GM23338 (cell line): Measurements from ENCODE around the gene U2AF1L4. TPM values are rescaled to one million over a fixed set of nuclear protein-coding genes. Genes with fewer than 3 reads are reported as not detected.

Experiments used
- ATAC-seq: fragments of 200-7000 bp; cut with Tn5 transposase; 3 replicates; pipeline ENCODE4 v1.9.1; 2020
- DNase-seq: peaks from one replicate; pipeline ENCODE4 v3.0.0-alpha.2; 2015; ENCODE audit warnings: low spot score
- H2AFZ ChIP-seq: fragments of 200-600 bp; sonication (generic); 2 replicates; pipeline ENCODE4 v1.8.0; 2016; ENCODE audit warnings: antibody characterized with exemption, mild to moderate bottlenecking, moderate library complexity
- H3F3A ChIP-seq: fragments of 200-600 bp; sonication (generic); replicated peaks from 2 replicates; pipeline ENCODE4 v1.8.0; 2017; ENCODE audit warnings: antibody characterized with exemption, mixed run types, low read depth
- H3K27ac ChIP-seq: fragments of 200-600 bp; sonication (generic); 2 replicates; pipeline ENCODE4 v1.6.1; 2016; ENCODE audit warnings: low read depth
- H3K27me3 ChIP-seq: fragments of 200-600 bp; sonication (generic); 2 replicates; pipeline ENCODE4 v1.8.0; 2016; ENCODE audit warnings: mild to moderate bottlenecking, mixed run types, moderate library complexity; ENCODE audit not compliant: insufficient read depth
- H3K36me3 ChIP-seq: fragments of 200-600 bp; sonication (generic); 2 replicates; pipeline ENCODE4 v1.8.0; 2016; ENCODE audit warnings: mild to moderate bottlenecking; ENCODE audit not compliant: insufficient read depth
- H3K4me1 ChIP-seq: fragments of 200-600 bp; sonication (generic); 2 replicates; pipeline ENCODE4 v1.8.0; 2016; ENCODE audit warnings: mild to moderate bottlenecking, moderate library complexity; ENCODE audit not compliant: insufficient read depth
- H3K4me2 ChIP-seq: fragments of 200-600 bp; sonication (generic); 2 replicates; pipeline ENCODE4 v1.7.1; 2017; ENCODE audit warnings: mixed run types
- H3K4me3 ChIP-seq: fragments of 200-600 bp; sonication (generic); 2 replicates; pipeline ENCODE4 v1.6.1; 2016; ENCODE audit warnings: mixed run types
- H3K79me2 ChIP-seq: fragments of 200-600 bp; sonication (generic); replicated peaks from 2 replicates; pipeline ENCODE4 v1.8.0; 2017; ENCODE audit warnings: mild to moderate bottlenecking; ENCODE audit not compliant: insufficient read depth
- H3K9me2 ChIP-seq: fragments of 200-600 bp; sonication (generic); 2 replicates; pipeline ENCODE4 v1.8.0; 2017; ENCODE audit not compliant: insufficient read depth
- H4K20me1 ChIP-seq: fragments of 200-600 bp; sonication (generic); replicated peaks from 2 replicates; pipeline ENCODE4 v1.8.0; 2017; ENCODE audit warnings: mild to moderate bottlenecking; ENCODE audit not compliant: insufficient read depth
- H3K27ac Mint-ChIP-seq: 2 replicates; pipeline ENCODE4 v1.8.0; 2020; ENCODE audit warnings: inconsistent platforms, mild to moderate bottlenecking, moderate library complexity, mixed read lengths
- H3K27me3 Mint-ChIP-seq: 3 replicates; pipeline ENCODE4 v1.8.0; 2022; ENCODE audit warnings: low read depth, mild to moderate bottlenecking, moderate library complexity, mixed read lengths, inconsistent platforms; ENCODE audit not compliant: insufficient read depth, poor library complexity
- H3K36me3 Mint-ChIP-seq: 3 replicates; pipeline ENCODE4 v1.8.0; 2021; ENCODE audit warnings: low read depth, mild to moderate bottlenecking, inconsistent platforms, moderate library complexity, mixed read lengths
- H3K4me1 Mint-ChIP-seq: 3 replicates; pipeline ENCODE4 v1.8.0; 2020; ENCODE audit warnings: mild to moderate bottlenecking, inconsistent platforms, mixed read lengths
- H3K4me3 Mint-ChIP-seq: 3 replicates; pipeline ENCODE4 v1.8.0; 2021; ENCODE audit warnings: moderate library complexity, mild to moderate bottlenecking, inconsistent platforms, mixed read lengths
- H3K9me3 Mint-ChIP-seq: 3 replicates; pipeline ENCODE4 v1.8.0; 2020; ENCODE audit warnings: moderate library complexity, mild to moderate bottlenecking, inconsistent platforms, mixed read lengths
- CREB1 ChIP-seq: fragments of 250-450 bp; sonication (Bioruptor Pico); IDR thresholded peaks from 2 replicates; pipeline ENCODE4 v1.5.0; 2020; ENCODE audit warnings: low read depth, mild to moderate bottlenecking, moderate library complexity
- ETS1 ChIP-seq: IDR thresholded peaks from 2 replicates; pipeline ENCODE4 v1.6.1; 2016; ENCODE audit warnings: antibody characterized with exemption
- EZH2 ChIP-seq: fragments of 200-600 bp; sonication (generic); IDR thresholded peaks from one replicate; pipeline ENCODE4 v1.8.0; 2017; ENCODE audit warnings: antibody characterized with exemption, mild to moderate bottlenecking, low read depth; ENCODE audit not compliant: unreplicated experiment
- EZH2phosphoT487 ChIP-seq: fragments of 200-600 bp; sonication (generic); IDR thresholded peaks from one replicate; pipeline ENCODE4 v1.8.1; 2018; ENCODE audit warnings: antibody characterized with exemption; ENCODE audit not compliant: unreplicated experiment
- JUNB ChIP-seq: IDR thresholded peaks from one replicate; pipeline ENCODE4 v1.6.1; 2016; ENCODE audit warnings: antibody characterized with exemption; ENCODE audit not compliant: unreplicated experiment
- NANOG ChIP-seq: IDR thresholded peaks from 2 replicates; pipeline ENCODE4 v1.6.1; 2016; ENCODE audit warnings: antibody characterized with exemption, borderline replicate concordance
- POLR2AphosphoS5 ChIP-seq: IDR thresholded peaks from 2 replicates; pipeline ENCODE4 v1.6.1; 2016; ENCODE audit warnings: antibody characterized with exemption, low read depth
- REST ChIP-seq: IDR thresholded peaks from one replicate; pipeline ENCODE4 v1.6.1; 2018; ENCODE audit warnings: antibody characterized with exemption; ENCODE audit not compliant: unreplicated experiment
- STAT1 ChIP-seq: IDR thresholded peaks from one replicate; pipeline ENCODE4 v1.6.1; 2016; ENCODE audit warnings: antibody characterized with exemption; ENCODE audit not compliant: unreplicated experiment
- ZNF114 ChIP-seq: fragments of 250-450 bp; sonication (Bioruptor Pico); IDR thresholded peaks from 2 replicates; pipeline ENCODE4 v1.5.0; 2020; ENCODE audit warnings: mild to moderate bottlenecking, moderate library complexity
- ZNF331 ChIP-seq: fragments of 250-450 bp; sonication (Bioruptor Pico); IDR thresholded peaks from 2 replicates; pipeline ENCODE4 v1.5.0; 2020; ENCODE audit warnings: low read depth, mild to moderate bottlenecking, moderate library complexity
- ZNF462 ChIP-seq: fragments of 250-450 bp; sonication (Bioruptor Pico); IDR thresholded peaks from 2 replicates; pipeline ENCODE4 v1.5.0; 2020; ENCODE audit warnings: mild to moderate bottlenecking, moderate library complexity
- polyA plus RNA-seq: library from polyadenylated mRNA; unstranded; fragments of >200 nt; fragmentation: Nextera tagmentation; extraction: Ambion mirVana; gene quantifications from 2 replicates; pipeline ENCODE4 v1.2.1, GENCODE V29; 2016
- total RNA-seq: library from RNA; depleted of rRNA; stranded (reverse); fragments of >200 nt; shearing (Covaris generic); gene quantifications from 2 replicates; pipeline ENCODE4 v1.2.3, GENCODE V29; 2014
- TF ChIP-seq, protein P1 (sequence below), 2 experiments: fragments of 200-600 bp in 1 of 2; sonication (generic) in 1 of 2; conservative IDR thresholded peaks; 2 replicates each; pipeline versions ENCODE4 v1.5.1 to v1.6.1; 2016 to 2017; ENCODE audit warnings: antibody characterized with exemption in 2 of 2, low read depth in 2 of 2, mild to moderate bottlenecking in 2 of 2, moderate library complexity in 1 of 2

The U2AF1L4 gene
- total and polyA plus RNA-seq, 2 experiments from 2014 or later, result 13.1 to 23.7 TPM

- peak overlapping the region; percentile 97 for H3K4me3 Mint-ChIP-seq
- H3K27ac Mint-ChIP-seq, result peak overlapping the region; percentile 100
- Histone ChIP-seq H2AFZ (no peak overlapping the region), H3K4me3 (peak overlapping the region; percentile 76), H3F3A (peaks cover 10% of the 10 kb centered on the region), H3K4me2 (peak overlapping the region; percentile 79), H3K4me1 (peaks cover 20% of the 10 kb centered on the region), H3K36me3 (no peaks in the 10 kb centered on the region), H3K27ac (no peak overlapping the region; the same call in 1 of the 2 replicates), H3K9me2 (no peaks in the 10 kb centered on the region), H3K27me3 (no peaks in the 10 kb centered on the region), H3K79me2 (peaks cover 14% of the 10 kb centered on the region), H4K20me1 (no peaks in the 10 kb centered on the region)
- peaks cover 5% of the 10 kb centered on the region for H3K27me3 Mint-ChIP-seq
- no peak for TF ChIP-seq NANOG
- no peak for TF ChIP-seq STAT1
- no peak for TF ChIP-seq JUNB
- TF ChIP-seq POLR2AphosphoS5, result no peak
- no peak for TF ChIP-seq ZNF331 (CRISPR knock-in tag)
- TF ChIP-seq REST, result no peak
- no peak for TF ChIP-seq ZNF462 (CRISPR knock-in tag)
- no peak for TF ChIP-seq CREB1 (CRISPR knock-in tag)
- no peak for TF ChIP-seq EZH2phosphoT487
- TF ChIP-seq ZNF114 (CRISPR knock-in tag), result no peak
- TF ChIP-seq ETS1, result no peak
- TF ChIP-seq EZH2, result no peak
- TF ChIP-seq, protein P1, sequence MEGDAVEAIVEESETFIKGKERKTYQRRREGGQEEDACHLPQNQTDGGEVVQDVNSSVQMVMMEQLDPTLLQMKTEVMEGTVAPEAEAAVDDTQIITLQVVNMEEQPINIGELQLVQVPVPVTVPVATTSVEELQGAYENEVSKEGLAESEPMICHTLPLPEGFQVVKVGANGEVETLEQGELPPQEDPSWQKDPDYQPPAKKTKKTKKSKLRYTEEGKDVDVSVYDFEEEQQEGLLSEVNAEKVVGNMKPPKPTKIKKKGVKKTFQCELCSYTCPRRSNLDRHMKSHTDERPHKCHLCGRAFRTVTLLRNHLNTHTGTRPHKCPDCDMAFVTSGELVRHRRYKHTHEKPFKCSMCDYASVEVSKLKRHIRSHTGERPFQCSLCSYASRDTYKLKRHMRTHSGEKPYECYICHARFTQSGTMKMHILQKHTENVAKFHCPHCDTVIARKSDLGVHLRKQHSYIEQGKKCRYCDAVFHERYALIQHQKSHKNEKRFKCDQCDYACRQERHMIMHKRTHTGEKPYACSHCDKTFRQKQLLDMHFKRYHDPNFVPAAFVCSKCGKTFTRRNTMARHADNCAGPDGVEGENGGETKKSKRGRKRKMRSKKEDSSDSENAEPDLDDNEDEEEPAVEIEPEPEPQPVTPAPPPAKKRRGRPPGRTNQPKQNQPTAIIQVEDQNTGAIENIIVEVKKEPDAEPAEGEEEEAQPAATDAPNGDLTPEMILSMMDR (conservative IDR thresholded peaks at IDR 0.05; ENCODE audit: low read depth in 2 of 2), result no peak
- no peak for ATAC-seq
- H3K4me1 Mint-ChIP-seq, result peaks cover 25% of the 10 kb centered on the region
- no peaks in the 10 kb centered on the region; the same call in 1 of the 3 replicates for H3K9me3 Mint-ChIP-seq
- DNase-seq, result no peak
- peaks cover 7% of the 10 kb centered on the region for H3K36me3 Mint-ChIP-seq
These were observed 857 bp upstream of the U2AF1L4 start for GRCh38 chr19:35746087-35746462.
